ENCODE results near the gene UCK2.

GRCh38 chr1:165834881-165835280, 7.5 kb downstream of the UCK2 start:
- no peak for TF ChIP-seq CTCF (IDR thresholded peaks at IDR 0.05; ENCODE audit: low read length)
- no peak for TF ChIP-seq EZH2 (IDR thresholded peaks at IDR 0.05; ENCODE audit: borderline replicate concordance, low read length)
